Activated CD4-positive, alpha-beta memory T cell treated with anti-CD3 and anti-CD28 coated beads, Interleukin-2, amount 10 ng/mL, durations not matched to agents 7 days and 5 days (primary cell): ENCODE data around the gene MYH7B. TPM values are rescaled to one million over a fixed set of nuclear protein-coding genes. Genes with fewer than 3 reads are reported as not detected.

Experiments used
- CTCF ChIA-PET: fragments of 350-600 bp; sonication (Branson Sonifier 250); formaldehyde crosslinking; loops from one replicate; lab custom pipeline; 2021; ENCODE audit warnings: antibody characterized with exemption, inconsistent platforms; lab: Charles Lee
- POLR2A ChIA-PET: fragments of 350-600 bp; sonication (Branson Sonifier 250); formaldehyde crosslinking; loops from one replicate; lab custom pipeline; 2021; ENCODE audit warnings: antibody characterized with exemption; lab: Charles Lee
- DNase-seq: peaks from one replicate; pipeline ENCODE4 v3.0.0-alpha.2; 2020
- H3K27ac Mint-ChIP-seq: one replicate; pipeline ENCODE4 v1.8.0; 2021; ENCODE audit warnings: mild to moderate bottlenecking, mixed read lengths
- H3K27me3 Mint-ChIP-seq: one replicate; pipeline ENCODE4 v1.8.0; 2021; ENCODE audit warnings: mixed read lengths
- H3K36me3 Mint-ChIP-seq: one replicate; pipeline ENCODE4 v1.8.0; 2021; ENCODE audit warnings: low read depth, mixed read lengths
- H3K4me1 Mint-ChIP-seq: one replicate; pipeline ENCODE4 v1.8.0; 2021; ENCODE audit warnings: mixed read lengths
- H3K4me3 Mint-ChIP-seq: one replicate; pipeline ENCODE4 v1.8.0; 2021; ENCODE audit warnings: mild to moderate bottlenecking, mixed read lengths
- H3K9me3 Mint-ChIP-seq: one replicate; pipeline ENCODE4 v1.8.0; 2021; ENCODE audit warnings: mixed read lengths
- total RNA-seq, 2 experiments: library from RNA; stranded (reverse); gene quantifications; one replicate each; pipeline ENCODE4 v1.2.3, GENCODE V29; 2021

MYH7B gene
- total RNA-seq, 2 experiments from 2014 or later = 0.08 to 0.15 TPM

GRCh38 chr20:34990231-34990630, 34.6 kb downstream of the MYH7B start:
- H3K36me3 Mint-ChIP-seq = no peaks in the 10 kb centered on the region
- DNase-seq = no peak
- no peak overlapping the region for H3K27ac Mint-ChIP-seq
- CTCF ChIA-PET = no interaction called here
- POLR2A ChIA-PET = no interaction called here
- no peaks in the 10 kb centered on the region for H3K9me3 Mint-ChIP-seq
- no peaks in the 10 kb centered on the region for H3K4me1 Mint-ChIP-seq
- H3K4me3 Mint-ChIP-seq = no peak overlapping the region
- no peaks in the 10 kb centered on the region for H3K27me3 Mint-ChIP-seq

- Mint-ChIP-seq H3K4me1 (no peaks in the 10 kb centered on the region), H3K9me3 (no peaks in the 10 kb centered on the region), H3K27ac (no peak overlapping the region), H3K36me3 (peaks cover 1% of the 10 kb centered on the region), H3K4me3 (no peak overlapping the region), H3K27me3 (no peaks in the 10 kb centered on the region)
- ChIA-PET POLR2A (no interaction called here), CTCF (interaction anchor here (1.0 kb wide), 1 partner anchor 10 kb away, joined by 3 read pairs; no protein-coding TSS in a partner anchor)
- DNase-seq = no peak
Observed at GRCh38 chr20:34990661-34991214, 35.1 kb downstream of the MYH7B start.

- no peak overlapping the region for H3K27ac Mint-ChIP-seq
- no peaks in the 10 kb centered on the region for H3K27me3 Mint-ChIP-seq
- no peak overlapping the region for H3K4me3 Mint-ChIP-seq
- peaks cover 4% of the 10 kb centered on the region for H3K4me1 Mint-ChIP-seq
- POLR2A ChIA-PET = no interaction called here
- peaks cover 13% of the 10 kb centered on the region for H3K36me3 Mint-ChIP-seq
- H3K9me3 Mint-ChIP-seq = no peaks in the 10 kb centered on the region
- CTCF ChIA-PET = no interaction called here
- no peak for DNase-seq
Observed at GRCh38 chr20:34992751-34993417, 37.2 kb downstream of the MYH7B start.

- no peak for DNase-seq
- POLR2A ChIA-PET = no interaction called here
- Mint-ChIP-seq H3K9me3 (no peaks in the 10 kb centered on the region), H3K27ac (no peak overlapping the region), H3K4me3 (no peak overlapping the region), H3K36me3 (peaks cover 22% of the 10 kb centered on the region), H3K27me3 (no peaks in the 10 kb centered on the region), H3K4me1 (peaks cover 5% of the 10 kb centered on the region)
- CTCF ChIA-PET = no interaction called here
Observed at GRCh38 chr20:34993941-34994508, 38.4 kb downstream of the MYH7B start.

GRCh38 chr20:34994509-34995131, 39.0 kb downstream of the MYH7B start:
- H3K27me3 Mint-ChIP-seq = no peaks in the 10 kb centered on the region
- ChIA-PET CTCF (no interaction called here), POLR2A (no interaction called here)
- H3K4me3 Mint-ChIP-seq = no peak overlapping the region
- peaks cover 27% of the 10 kb centered on the region for H3K36me3 Mint-ChIP-seq
- no peak for DNase-seq
- peaks cover 5% of the 10 kb centered on the region for H3K4me1 Mint-ChIP-seq
- H3K27ac Mint-ChIP-seq = no peak overlapping the region
- H3K9me3 Mint-ChIP-seq = no peaks in the 10 kb centered on the region

- Mint-ChIP-seq H3K27ac (no peak overlapping the region), H3K4me1 (peaks cover 5% of the 10 kb centered on the region), H3K4me3 (no peak overlapping the region), H3K36me3 (peaks cover 29% of the 10 kb centered on the region), H3K27me3 (no peaks in the 10 kb centered on the region), H3K9me3 (no peaks in the 10 kb centered on the region)
- no peak for DNase-seq
- POLR2A ChIA-PET = no interaction called here
- CTCF ChIA-PET = no interaction called here
Observed at GRCh38 chr20:34995192-34995591, 39.5 kb downstream of the MYH7B start.

- no peak overlapping the region for H3K4me3 Mint-ChIP-seq
Observed at GRCh38 chr20:34995696-34996095, 40.0 kb downstream of the MYH7B start.

GRCh38 chr20:34996243-34997028, 40.8 kb downstream of the MYH7B start:
- H3K4me3 Mint-ChIP-seq = no peak overlapping the region
- no peaks in the 10 kb centered on the region for H3K27me3 Mint-ChIP-seq
- H3K9me3 Mint-ChIP-seq = no peaks in the 10 kb centered on the region
- DNase-seq = no peak
- no peak overlapping the region for H3K27ac Mint-ChIP-seq
- peaks cover 5% of the 10 kb centered on the region for H3K4me1 Mint-ChIP-seq
- ChIA-PET CTCF (no interaction called here), POLR2A (interaction anchor here (0.6 to 1.1 kb wide), 2 partner anchors 25 to 103 kb away, joined by 3 read pairs; no protein-coding TSS in a partner anchor)
- peaks cover 34% of the 10 kb centered on the region for H3K36me3 Mint-ChIP-seq

More at GRCh38 chr20:34995696-34996095, 40.0 kb downstream of the MYH7B start:
- Mint-ChIP-seq H3K36me3 (peaks cover 31% of the 10 kb centered on the region), H3K27me3 (no peaks in the 10 kb centered on the region), H3K27ac (no peak overlapping the region), H3K9me3 (no peaks in the 10 kb centered on the region), H3K4me1 (peaks cover 5% of the 10 kb centered on the region)
- ChIA-PET POLR2A (interaction anchor here (0.6 kb wide), 1 partner anchor 103 kb away, joined by 3 read pairs; no protein-coding TSS in a partner anchor), CTCF (no interaction called here)
- DNase-seq = no peak

GRCh38 chr20:34997131-34997561, 41.5 kb downstream of the MYH7B start:
- ChIA-PET CTCF (interaction anchor here (2.2 kb wide), 1 partner anchor 123 kb away, joined by 8 read pairs; no protein-coding TSS in a partner anchor), POLR2A (interaction anchor here (1.1 kb wide), 1 partner anchor 26 kb away, joined by 3 read pairs; no protein-coding TSS in a partner anchor)
- Mint-ChIP-seq H3K4me3 (no peak overlapping the region), H3K27ac (no peak overlapping the region), H3K4me1 (peaks cover 5% of the 10 kb centered on the region), H3K27me3 (no peaks in the 10 kb centered on the region), H3K36me3 (peaks cover 36% of the 10 kb centered on the region), H3K9me3 (no peaks in the 10 kb centered on the region)
- DNase-seq = peak; percentile 27

GRCh38 chr20:34997774-34998173, 42.1 kb downstream of the MYH7B start:
- no peak overlapping the region for H3K27ac Mint-ChIP-seq
- no peak overlapping the region for H3K4me3 Mint-ChIP-seq
- H3K36me3 Mint-ChIP-seq = peaks cover 39% of the 10 kb centered on the region
- peaks cover 5% of the 10 kb centered on the region for H3K4me1 Mint-ChIP-seq
- no peaks in the 10 kb centered on the region for H3K27me3 Mint-ChIP-seq
- CTCF ChIA-PET = interaction anchor here (2.2 kb wide), 1 partner anchor 123 kb away, joined by 8 read pairs; no protein-coding TSS in a partner anchor
- no peaks in the 10 kb centered on the region for H3K9me3 Mint-ChIP-seq
- no peak for DNase-seq
- POLR2A ChIA-PET = interaction anchor here (1.4 kb wide), 1 partner anchor 21 kb away, joined by 4 read pairs; no protein-coding TSS in a partner anchor

GRCh38 chr20:34998331-34998950, 42.8 kb downstream of the MYH7B start:
- ChIA-PET POLR2A (interaction anchor here (1.4 kb wide), 1 partner anchor 20 kb away, joined by 4 read pairs; no protein-coding TSS in a partner anchor), CTCF (interaction anchor here (1.1 to 2.2 kb wide), 2 partner anchors 124 to 126 kb away, joined by 4 to 8 read pairs; partner anchors contain the start of gene GGT7)

GRCh38 chr20:34999021-34999451, 43.4 kb downstream of the MYH7B start:
- ChIA-PET CTCF (interaction anchor here (1.1 to 2.2 kb wide), 2 partner anchors 125 to 126 kb away, joined by 4 to 8 read pairs; partner anchors contain the start of gene GGT7), POLR2A (interaction anchor here (1.4 kb wide), 1 partner anchor 20 kb away, joined by 4 read pairs; no protein-coding TSS in a partner anchor)
- no peak for DNase-seq
- Mint-ChIP-seq H3K27me3 (no peaks in the 10 kb centered on the region), H3K4me1 (peaks cover 5% of the 10 kb centered on the region), H3K9me3 (no peaks in the 10 kb centered on the region), H3K27ac (no peak overlapping the region), H3K4me3 (no peak overlapping the region), H3K36me3 (peaks cover 39% of the 10 kb centered on the region)

More at GRCh38 chr20:34998331-34998950, 42.8 kb downstream of the MYH7B start:
- Mint-ChIP-seq H3K27me3 (no peaks in the 10 kb centered on the region), H3K27ac (no peak overlapping the region), H3K4me1 (peaks cover 5% of the 10 kb centered on the region), H3K9me3 (no peaks in the 10 kb centered on the region), H3K36me3 (peaks cover 39% of the 10 kb centered on the region), H3K4me3 (no peak overlapping the region)
- DNase-seq = no peak
